Activated CD4-positive, alpha-beta T cell treated with anti-CD3 and anti-CD28 coated beads for 36 hours (primary cell): Measurements from ENCODE around the gene HS3ST2. TPM values are rescaled to one million over a fixed set of nuclear protein-coding genes. Genes with fewer than 3 reads are reported as not detected.
"Not testable (repeated sequence)": the region's sequence is repeated elsewhere in the genome, so short reads cannot be mapped to it uniquely, and the experiment has no call there.

ENCODE experiments used
- ATAC-seq: fragments of 200-7000 bp; cut with Tn5 transposase; one replicate; pipeline ENCODE4 v1.10.0; 2021; ENCODE audit warnings: mild to moderate bottlenecking, moderate library complexity
- CTCF ChIA-PET: fragments of 350-600 bp; sonication (Branson Sonifier 250); formaldehyde crosslinking; loops from one replicate; lab custom pipeline; 2021; ENCODE audit warnings: antibody characterized with exemption; lab: Charles Lee
- POLR2A ChIA-PET: fragments of 350-600 bp; sonication (Branson Sonifier 250); formaldehyde crosslinking; loops from one replicate; lab custom pipeline; 2021; ENCODE audit warnings: antibody characterized with exemption, inconsistent platforms; lab: Charles Lee
- DNase-seq: peaks from one replicate; pipeline ENCODE4 v3.0.0-alpha.2; 2020
- H3K27ac Mint-ChIP-seq: one replicate; pipeline ENCODE4 v1.8.0; 2021; ENCODE audit warnings: mixed read lengths
- H3K27me3 Mint-ChIP-seq: one replicate; pipeline ENCODE4 v1.8.0; 2021; ENCODE audit warnings: mixed read lengths
- H3K36me3 Mint-ChIP-seq: one replicate; pipeline ENCODE4 v1.8.0; 2021; ENCODE audit warnings: low read depth, mixed read lengths
- H3K4me1 Mint-ChIP-seq: one replicate; pipeline ENCODE4 v1.8.0; 2021; ENCODE audit warnings: mixed read lengths
- H3K4me3 Mint-ChIP-seq: one replicate; pipeline ENCODE4 v1.8.0; 2021; ENCODE audit warnings: mild to moderate bottlenecking, moderate library complexity, mixed read lengths
- H3K9me3 Mint-ChIP-seq: one replicate; pipeline ENCODE4 v1.8.0; 2021; ENCODE audit warnings: low read depth, mixed read lengths
- intact Hi-C, 2 experiments: fragments of 100-400 bp; cut with DNase I in 1 of 2; cut with micrococcal nuclease in 1 of 2; formaldehyde crosslinking; loops; one replicate each; pipeline versions ENCODE4 v1.14.2 to v1.15.1; 2022 to 2024; cut with DNase I, micrococcal nuclease
- total RNA-seq, 2 experiments: library from RNA; stranded (reverse); gene quantifications; one replicate each; pipeline ENCODE4 v1.2.3, GENCODE V29; 2021

The HS3ST2 gene
- total RNA-seq, 2 experiments from 2014 or later, result not detected

DNA sequence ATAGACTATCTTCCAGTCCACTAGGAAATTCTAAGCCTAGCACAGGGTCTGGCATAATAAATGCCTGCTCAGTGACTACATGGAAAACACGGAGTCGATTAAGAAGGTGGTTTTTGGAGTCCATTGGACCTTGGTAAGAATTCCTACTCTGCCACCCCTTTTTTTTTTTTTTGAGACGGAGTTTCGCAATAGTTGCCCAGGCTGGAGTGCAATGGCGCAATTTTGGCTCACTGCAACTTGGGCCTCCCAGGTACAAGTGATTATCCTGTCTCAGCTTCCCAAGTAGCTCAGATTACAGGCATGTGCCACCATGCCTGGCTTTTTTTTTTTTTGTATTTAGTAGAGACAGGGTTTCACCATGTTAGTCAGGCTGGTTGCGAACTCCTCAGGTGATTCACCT, 123.2 kb downstream of the HS3ST2 start:
- ChIA-PET CTCF (interaction anchor here (0.6 to 1.3 kb wide), 2 partner anchors 10 to 1379 kb away, joined by 3 read pairs; no protein-coding TSS in a partner anchor), POLR2A (no interaction called here)
- intact Hi-C loops, result no loop called here
- Mint-ChIP-seq H3K27ac (no peak overlapping the region), H3K4me3 (no peak overlapping the region), H3K4me1 (no peaks in the 10 kb centered on the region), H3K9me3 (no peaks in the 10 kb centered on the region), H3K27me3 (peaks cover 27% of the 10 kb centered on the region), H3K36me3 (no peaks in the 10 kb centered on the region)
- no peak for ATAC-seq
- DNase-seq, result no peak

DNA sequence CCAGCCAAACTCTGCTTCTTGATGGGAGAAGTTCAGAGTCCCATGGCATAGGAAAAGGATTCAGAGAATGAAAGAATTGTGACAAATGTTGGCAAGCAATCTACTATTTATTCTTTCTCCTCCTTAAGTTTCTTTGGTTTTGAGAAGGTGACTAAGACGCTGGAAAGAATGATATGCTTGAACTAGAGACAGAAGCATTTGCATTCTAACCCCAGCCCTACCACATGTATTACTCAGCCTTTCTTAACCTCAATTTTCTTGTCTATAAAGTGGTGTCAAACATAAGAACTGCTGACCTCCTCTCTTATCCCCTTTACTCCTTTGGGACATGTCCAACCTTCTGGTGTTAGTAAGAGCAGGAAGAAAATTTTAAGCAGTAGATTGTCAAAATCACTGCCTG, 124.7 kb downstream of the HS3ST2 start:
- no peak overlapping the region for H3K4me3 Mint-ChIP-seq
- ChIA-PET POLR2A (no interaction called here), CTCF (no interaction called here)
- peaks cover 30% of the 10 kb centered on the region for H3K27me3 Mint-ChIP-seq
- ATAC-seq, result no peak
- intact Hi-C loops, result no loop called here
- DNase-seq, result no peak
- no peaks in the 10 kb centered on the region for H3K4me1 Mint-ChIP-seq
- no peaks in the 10 kb centered on the region for H3K9me3 Mint-ChIP-seq
- H3K27ac Mint-ChIP-seq, result no peak overlapping the region
- H3K36me3 Mint-ChIP-seq, result no peaks in the 10 kb centered on the region

DNA sequence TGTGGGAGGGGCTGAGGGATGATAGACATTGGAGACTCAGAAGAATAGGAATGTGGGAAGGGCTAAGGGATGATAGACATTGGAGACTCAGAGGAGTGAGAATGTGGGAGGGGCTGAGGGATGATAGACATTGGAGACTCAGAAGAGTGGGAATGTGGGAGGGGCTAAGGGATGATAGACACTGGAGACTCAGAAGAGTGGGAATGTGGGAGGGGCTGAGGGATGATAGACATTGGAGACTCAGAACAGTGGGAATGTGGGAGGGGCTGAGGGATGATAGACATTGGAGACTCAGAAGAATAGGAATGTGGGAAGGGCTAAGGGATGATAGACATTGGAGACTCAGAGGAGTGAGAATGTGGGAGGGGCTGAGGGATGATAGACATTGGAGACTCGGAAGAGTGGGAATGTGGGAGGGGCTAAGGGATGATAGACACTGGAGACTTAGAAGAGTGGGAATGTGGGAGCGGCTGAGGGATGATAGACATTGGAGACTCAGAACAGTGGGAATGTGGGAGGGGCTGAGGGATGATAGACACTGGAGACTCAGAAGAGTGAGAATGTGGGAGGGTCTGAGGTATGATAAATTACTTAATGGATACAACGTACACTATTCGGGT, 125.9 kb downstream of the HS3ST2 start:
- POLR2A ChIA-PET, result not testable (repeated sequence)
- intact Hi-C loops, result loop anchor here in 1 of 2 experiments (10.0 kb wide), 1 partner anchor 1305 kb away; no protein-coding TSS in a partner anchor

DNA sequence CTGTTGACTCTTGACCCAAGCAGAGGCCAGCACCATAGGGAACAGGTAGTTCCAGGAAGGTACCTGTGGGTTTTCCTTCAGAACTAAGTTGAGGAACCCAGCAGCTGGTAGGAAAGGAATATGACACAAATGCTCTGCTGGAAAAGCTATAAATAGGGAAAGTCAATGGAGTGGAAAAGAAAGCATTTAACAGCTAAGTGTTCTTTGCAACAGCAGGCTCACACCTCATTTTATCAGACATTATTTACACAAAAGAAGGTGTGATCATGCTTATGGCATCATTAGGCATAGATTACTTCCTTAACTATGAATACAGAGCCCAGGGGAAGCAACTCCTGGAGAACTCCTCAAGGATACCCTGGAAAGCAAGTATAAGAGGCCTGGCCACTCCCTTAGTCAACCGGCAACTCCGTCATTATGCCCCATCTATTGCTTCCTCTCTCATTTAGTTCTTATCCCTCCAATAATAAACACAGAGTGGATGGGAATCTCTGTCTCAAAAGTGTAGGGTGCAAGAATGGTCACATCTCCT, 128.1 kb downstream of the HS3ST2 start:
- ChIA-PET POLR2A (no interaction called here), CTCF (interaction anchor here (0.7 kb wide), 1 partner anchor 37 kb away, joined by 3 read pairs; no protein-coding TSS in a partner anchor)
- H3K27ac Mint-ChIP-seq, result no peak overlapping the region
- no peaks in the 10 kb centered on the region for H3K9me3 Mint-ChIP-seq
- ATAC-seq (no peak), DNase-seq (no peak)
- peaks cover 2% of the 10 kb centered on the region for H3K4me1 Mint-ChIP-seq
- peaks cover 36% of the 10 kb centered on the region for H3K27me3 Mint-ChIP-seq
- no peak overlapping the region for H3K4me3 Mint-ChIP-seq
- no peaks in the 10 kb centered on the region for H3K36me3 Mint-ChIP-seq
- intact Hi-C loops, result loop anchor here in 1 of 2 experiments (10.0 kb wide), 1 partner anchor 1307 kb away; no protein-coding TSS in a partner anchor

More for the DNA sequence above, 125.9 kb downstream of the HS3ST2 start:
- H3K27ac Mint-ChIP-seq, DNase-seq, CTCF ChIA-PET, ATAC-seq, H3K4me1 Mint-ChIP-seq, H3K4me3 Mint-ChIP-seq, H3K36me3 Mint-ChIP-seq, H3K9me3 Mint-ChIP-seq: not testable (repeated sequence)
- peaks cover 32% of the 10 kb centered on the region for H3K27me3 Mint-ChIP-seq

DNA sequence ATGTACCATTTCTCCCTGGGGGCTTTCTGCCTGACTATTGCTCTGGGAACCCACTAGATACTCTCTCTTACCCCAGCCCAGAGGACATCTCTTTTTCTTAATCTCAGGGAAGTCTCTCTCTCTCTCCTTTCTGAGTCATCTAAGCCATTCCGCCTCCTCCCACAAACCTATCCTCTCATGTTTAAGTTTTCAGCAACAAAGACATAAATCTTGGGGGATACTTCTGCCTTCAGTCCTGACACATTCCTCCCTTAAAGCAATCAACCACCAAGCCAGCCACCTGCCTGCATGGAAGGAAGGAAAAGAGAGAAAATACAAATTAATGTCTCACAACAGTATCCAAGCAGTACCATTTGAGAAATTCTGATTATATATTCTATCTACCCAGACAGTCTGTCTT, 128.8 kb downstream of the HS3ST2 start:
- peaks cover 2% of the 10 kb centered on the region for H3K4me1 Mint-ChIP-seq
- CTCF ChIA-PET, result interaction anchor here (0.6 kb wide), 1 partner anchor 302 kb away, joined by 3 read pairs; no protein-coding TSS in a partner anchor
- ATAC-seq (no peak), DNase-seq (no peak)
- H3K36me3 Mint-ChIP-seq, result no peaks in the 10 kb centered on the region
- no peak overlapping the region for H3K27ac Mint-ChIP-seq
- intact Hi-C loops, result loop anchor here in 1 of 2 experiments (10.0 kb wide), 1 partner anchor 1308 kb away; no protein-coding TSS in a partner anchor
- peaks cover 40% of the 10 kb centered on the region for H3K27me3 Mint-ChIP-seq
- H3K9me3 Mint-ChIP-seq, result no peaks in the 10 kb centered on the region
- H3K4me3 Mint-ChIP-seq, result no peak overlapping the region
- POLR2A ChIA-PET, result no interaction called here

DNA sequence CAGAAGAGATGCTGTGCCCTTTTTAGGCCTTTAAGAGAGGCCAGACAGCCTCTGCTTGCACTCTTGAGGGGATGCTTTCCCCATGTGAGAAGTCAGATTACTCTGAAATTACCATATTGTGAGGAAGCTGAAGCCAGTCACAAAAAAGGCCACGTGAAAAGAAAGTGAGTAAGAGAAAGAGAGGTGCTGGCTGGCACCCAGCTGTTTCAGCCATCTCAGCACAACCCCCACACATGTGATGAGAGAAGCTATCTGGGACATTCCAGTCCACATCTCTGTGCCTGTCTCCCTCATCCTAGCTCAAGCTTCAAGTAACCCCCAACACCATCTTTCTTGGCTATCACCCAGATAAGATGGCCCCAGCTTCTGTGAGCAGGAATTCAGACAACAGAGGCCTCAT, 131.4 kb downstream of the HS3ST2 start:
- H3K27ac Mint-ChIP-seq, result no peak overlapping the region
- no peaks in the 10 kb centered on the region for H3K36me3 Mint-ChIP-seq
- H3K9me3 Mint-ChIP-seq, result no peaks in the 10 kb centered on the region
- intact Hi-C loops, result loop anchor here (5.0 to 10.0 kb wide), 2 partner anchors 1238 to 1311 kb away; no protein-coding TSS in a partner anchor
- ChIA-PET POLR2A (no interaction called here), CTCF (interaction anchor here (1.1 kb wide), 1 partner anchor 67 kb away, joined by 4 read pairs; no protein-coding TSS in a partner anchor)
- ATAC-seq (no peak), DNase-seq (peak; percentile 7)
- H3K4me3 Mint-ChIP-seq, result no peak overlapping the region
- H3K27me3 Mint-ChIP-seq, result peaks cover 47% of the 10 kb centered on the region
- H3K4me1 Mint-ChIP-seq, result peaks cover 6% of the 10 kb centered on the region

DNA sequence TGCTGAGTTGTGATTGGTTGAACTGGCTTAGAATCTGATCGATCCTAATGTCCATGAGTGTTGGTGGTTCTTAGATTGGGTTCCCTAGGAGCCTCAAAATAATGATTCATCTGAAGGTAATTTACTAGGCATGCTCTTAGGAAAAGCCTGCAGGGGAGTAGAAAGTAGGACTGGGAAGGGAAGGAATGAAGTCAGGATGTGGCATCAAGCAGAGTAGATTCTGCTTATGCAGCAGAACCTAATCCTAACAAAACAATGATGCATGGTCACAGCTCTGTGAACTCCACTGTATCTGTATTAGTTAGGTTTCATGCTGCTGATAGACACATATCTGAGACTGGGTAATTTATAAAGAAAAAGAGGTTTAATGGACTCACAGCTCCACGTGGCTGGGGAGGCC, 132.5 kb downstream of the HS3ST2 start:
- H3K4me3 Mint-ChIP-seq, result no peak overlapping the region
- H3K36me3 Mint-ChIP-seq, result no peaks in the 10 kb centered on the region
- no peaks in the 10 kb centered on the region for H3K9me3 Mint-ChIP-seq
- peaks cover 48% of the 10 kb centered on the region for H3K27me3 Mint-ChIP-seq
- CTCF ChIA-PET, result no interaction called here
- H3K27ac Mint-ChIP-seq, result no peak overlapping the region
- POLR2A ChIA-PET, result no interaction called here
- H3K4me1 Mint-ChIP-seq, result peaks cover 6% of the 10 kb centered on the region
- DNase-seq (no peak), ATAC-seq (no peak)
- intact Hi-C loops, result loop anchor here (5.0 to 10.0 kb wide), 2 partner anchors 1239 to 1312 kb away; no protein-coding TSS in a partner anchor

DNA sequence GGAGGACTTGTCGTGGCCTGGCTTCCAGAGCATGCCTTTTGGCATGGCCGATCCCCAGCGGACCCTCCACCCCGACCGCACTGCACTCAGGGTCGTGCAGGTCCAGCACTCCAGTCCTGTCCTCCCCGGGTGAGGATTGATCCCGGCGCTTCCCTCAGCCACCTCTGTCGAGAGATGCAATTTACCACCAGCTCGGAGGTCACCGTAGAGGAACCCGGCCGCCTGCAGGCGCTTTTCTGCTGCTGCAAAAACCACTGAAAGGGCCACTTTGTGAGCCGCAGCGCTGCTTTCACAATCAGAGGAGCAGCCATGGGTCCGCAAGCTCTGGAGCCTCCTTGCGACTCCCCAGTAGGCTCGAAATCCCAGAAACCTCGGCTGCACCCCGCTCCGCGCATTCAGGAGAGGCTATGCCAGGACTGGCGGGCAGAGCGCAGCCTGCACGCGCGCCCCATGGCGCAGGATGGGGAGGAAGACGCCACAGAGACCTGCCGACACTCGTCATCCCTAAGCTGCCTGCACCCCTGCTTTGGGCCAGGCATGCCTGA, 134.2 kb downstream of the HS3ST2 start:
- intact Hi-C loops, result loop anchor here (2.0 to 10.0 kb wide), 5 partner anchors 49 to 1393 kb away; no protein-coding TSS in a partner anchor
- Mint-ChIP-seq H3K4me3 (no peak overlapping the region), H3K36me3 (no peaks in the 10 kb centered on the region), H3K27me3 (peaks cover 46% of the 10 kb centered on the region), H3K4me1 (peaks cover 6% of the 10 kb centered on the region), H3K27ac (no peak overlapping the region), H3K9me3 (no peaks in the 10 kb centered on the region)
- CTCF ChIA-PET, result interaction anchor here (0.8 to 1.1 kb wide), 3 partner anchors 12 to 83 kb away, joined by 3 to 6 read pairs (median 3); no protein-coding TSS in a partner anchor
- POLR2A ChIA-PET, result interaction anchor here (0.6 kb wide), 1 partner anchor 51 kb away, joined by 3 read pairs; no protein-coding TSS in a partner anchor
- ATAC-seq (peak; percentile 57), DNase-seq (peak; percentile 18)

DNA sequence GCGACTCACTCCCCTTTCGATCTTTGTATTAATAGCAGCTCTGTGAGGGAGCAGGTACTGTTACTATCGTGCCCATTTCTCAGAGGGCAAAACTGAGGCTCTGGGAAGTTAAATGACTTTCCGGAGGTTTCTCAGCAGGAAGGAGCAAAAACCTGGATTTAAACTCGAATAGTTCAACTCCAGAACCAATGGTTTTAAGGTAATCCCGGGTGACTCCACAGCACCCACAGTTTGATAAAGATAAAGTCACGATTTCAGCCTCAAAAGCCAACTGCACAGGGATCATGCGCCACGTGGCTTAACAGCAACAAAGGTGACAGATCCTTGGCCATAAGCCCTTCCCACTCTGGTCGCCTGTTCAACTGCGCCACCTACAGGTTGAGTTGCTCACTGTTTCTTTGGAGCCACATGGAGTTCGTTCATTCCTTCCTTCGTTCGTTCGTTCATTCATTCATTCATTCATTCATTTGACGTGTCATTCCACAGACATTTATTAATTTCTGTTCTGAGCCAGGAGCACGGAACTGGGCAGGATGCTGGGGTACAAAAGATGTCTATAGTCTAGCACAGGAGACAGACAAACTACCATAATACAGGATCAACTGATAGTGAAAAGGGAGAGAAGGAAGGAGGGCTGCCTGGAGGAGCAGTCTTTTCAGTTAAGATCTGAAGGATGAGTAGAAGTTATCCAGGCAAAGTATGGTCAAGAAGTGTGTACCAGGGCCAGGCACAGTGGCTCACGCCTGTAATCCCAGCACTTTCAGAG, 134.8 kb downstream of the HS3ST2 start:
- H3K4me1 Mint-ChIP-seq, result peaks cover 6% of the 10 kb centered on the region
- H3K27ac Mint-ChIP-seq, result no peak overlapping the region
- DNase-seq, result peak; percentile 84
- CTCF ChIA-PET, result interaction anchor here (0.8 kb wide), 1 partner anchor 52 kb away, joined by 6 read pairs; no protein-coding TSS in a partner anchor
- no peaks in the 10 kb centered on the region for H3K9me3 Mint-ChIP-seq
- ATAC-seq, result peak; percentile 92
- POLR2A ChIA-PET, result interaction anchor here (0.6 kb wide), 1 partner anchor 51 kb away, joined by 3 read pairs; no protein-coding TSS in a partner anchor
- H3K27me3 Mint-ChIP-seq, result peaks cover 45% of the 10 kb centered on the region
- intact Hi-C loops, result loop anchor here (2.0 to 10.0 kb wide), 5 partner anchors 50 to 1394 kb away; no protein-coding TSS in a partner anchor
- H3K36me3 Mint-ChIP-seq, result no peaks in the 10 kb centered on the region
- no peak overlapping the region for H3K4me3 Mint-ChIP-seq

DNA sequence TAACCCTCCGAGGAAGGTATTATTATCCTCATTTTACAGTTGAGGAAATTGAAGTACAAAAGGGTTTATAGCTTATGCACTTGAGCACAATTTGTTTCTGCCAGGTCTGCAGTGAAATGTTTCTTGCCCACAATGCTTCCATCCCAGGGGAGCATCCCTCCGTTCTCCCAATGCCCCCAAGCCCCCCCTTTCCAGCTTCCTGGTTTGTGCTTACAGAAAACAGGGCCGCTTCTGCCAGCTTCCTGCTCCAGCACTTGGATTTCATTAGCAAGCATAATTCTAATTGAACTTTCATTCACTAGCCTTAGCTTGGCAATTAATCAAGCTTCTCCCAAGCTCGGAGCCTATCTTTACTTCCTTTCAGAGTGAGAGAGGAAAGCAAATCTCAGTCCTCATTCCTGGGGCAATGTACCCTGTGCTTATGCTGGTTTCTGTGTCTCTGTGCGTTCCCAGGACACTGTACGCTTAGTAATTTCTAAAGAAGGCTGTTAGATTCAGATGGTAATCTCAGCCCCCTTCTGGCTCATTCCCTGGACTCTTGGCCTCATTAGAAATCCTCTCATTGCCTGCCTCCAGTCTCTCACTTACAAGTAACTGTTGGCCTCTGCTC, 141.6 kb downstream of the HS3ST2 start:
- Mint-ChIP-seq H3K27ac (no peak overlapping the region), H3K4me1 (no peaks in the 10 kb centered on the region), H3K36me3 (no peaks in the 10 kb centered on the region), H3K9me3 (no peaks in the 10 kb centered on the region), H3K4me3 (no peak overlapping the region), H3K27me3 (peaks cover 25% of the 10 kb centered on the region)
- ATAC-seq, result no peak
- DNase-seq, result no peak
- intact Hi-C loops, result no loop called here
- CTCF ChIA-PET, result no interaction called here
- POLR2A ChIA-PET, result interaction anchor here (0.6 kb wide), 1 partner anchor 337 kb away, joined by 7 read pairs; no protein-coding TSS in a partner anchor
